A673 (cell line): ENCODE results near the gene IFFO2.

Experiments used
- EZH2 ChIP-seq: fragments of 200-600 bp; sonication (generic); IDR thresholded peaks from 2 replicates; pipeline ENCODE4 v1.6.1; 2017; ENCODE audit warnings: borderline replicate concordance, low read depth, mild to moderate bottlenecking, mixed read lengths, antibody characterized with exemption, low read length; ENCODE audit not compliant: poor library complexity, severe bottlenecking
- TF ChIP-seq, protein P1 (sequence below): fragments of 300-800, 200-600 bp; sonication (generic); conservative IDR thresholded peaks from 2 replicates; pipeline ENCODE4 v1.5.1; 2017; ENCODE audit warnings: low read depth, mild to moderate bottlenecking, antibody characterized with exemption, low read length, moderate library complexity, mixed read lengths

DNA sequence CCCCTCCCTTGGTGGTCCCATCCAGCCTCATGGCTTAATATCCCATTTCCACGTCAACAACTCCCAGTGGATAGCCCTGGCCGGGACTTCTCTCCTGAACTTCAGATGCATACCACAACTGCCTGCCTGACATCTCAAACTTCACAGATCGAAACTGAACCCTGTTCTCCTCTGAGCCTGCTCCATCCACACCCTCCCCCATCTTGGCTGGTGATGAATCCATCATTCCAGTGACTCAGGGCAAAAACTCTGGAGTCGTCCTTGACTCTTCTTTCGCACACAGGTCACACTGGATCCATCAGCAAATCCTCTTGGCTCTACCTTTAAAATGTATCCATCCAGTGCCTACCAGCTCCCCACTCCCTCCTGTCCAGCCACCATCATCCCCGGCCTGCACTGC lies 100.9 kb downstream of the IFFO2 start:
- TF ChIP-seq, protein P1, sequence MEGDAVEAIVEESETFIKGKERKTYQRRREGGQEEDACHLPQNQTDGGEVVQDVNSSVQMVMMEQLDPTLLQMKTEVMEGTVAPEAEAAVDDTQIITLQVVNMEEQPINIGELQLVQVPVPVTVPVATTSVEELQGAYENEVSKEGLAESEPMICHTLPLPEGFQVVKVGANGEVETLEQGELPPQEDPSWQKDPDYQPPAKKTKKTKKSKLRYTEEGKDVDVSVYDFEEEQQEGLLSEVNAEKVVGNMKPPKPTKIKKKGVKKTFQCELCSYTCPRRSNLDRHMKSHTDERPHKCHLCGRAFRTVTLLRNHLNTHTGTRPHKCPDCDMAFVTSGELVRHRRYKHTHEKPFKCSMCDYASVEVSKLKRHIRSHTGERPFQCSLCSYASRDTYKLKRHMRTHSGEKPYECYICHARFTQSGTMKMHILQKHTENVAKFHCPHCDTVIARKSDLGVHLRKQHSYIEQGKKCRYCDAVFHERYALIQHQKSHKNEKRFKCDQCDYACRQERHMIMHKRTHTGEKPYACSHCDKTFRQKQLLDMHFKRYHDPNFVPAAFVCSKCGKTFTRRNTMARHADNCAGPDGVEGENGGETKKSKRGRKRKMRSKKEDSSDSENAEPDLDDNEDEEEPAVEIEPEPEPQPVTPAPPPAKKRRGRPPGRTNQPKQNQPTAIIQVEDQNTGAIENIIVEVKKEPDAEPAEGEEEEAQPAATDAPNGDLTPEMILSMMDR = no peak
- no peak for TF ChIP-seq EZH2
